GM19372 (cell line): ENCODE data around the gene SYT1.
A peak's percentile ranks its signal among the peaks of the same experiment; 100 is the strongest.
"Not testable (repeated sequence)": the region's sequence is repeated elsewhere in the genome, so short reads cannot be mapped to it uniquely, and the experiment has no call there.

Experiments
- ATAC-seq: cut with Tn5 transposase; IDR thresholded peaks from one replicate; pipeline ENCODE4 v1.9.1; 2021; ENCODE audit warnings: mild to moderate bottlenecking, low read depth, moderate library complexity; ENCODE audit not compliant: unreplicated experiment

Gene SYT1

GRCh38 chr12:79194595-79194994, 330.0 kb downstream of the SYT1 start:
- ATAC-seq: no peak

GRCh38 chr12:79199166-79199565, 334.6 kb downstream of the SYT1 start:
- no peak for ATAC-seq

GRCh38 chr12:79200176-79200575, 335.6 kb downstream of the SYT1 start:
- ATAC-seq: no peak

- no peak for ATAC-seq
Measured at GRCh38 chr12:79203058-79203647, 338.6 kb downstream of the SYT1 start.

DNA sequence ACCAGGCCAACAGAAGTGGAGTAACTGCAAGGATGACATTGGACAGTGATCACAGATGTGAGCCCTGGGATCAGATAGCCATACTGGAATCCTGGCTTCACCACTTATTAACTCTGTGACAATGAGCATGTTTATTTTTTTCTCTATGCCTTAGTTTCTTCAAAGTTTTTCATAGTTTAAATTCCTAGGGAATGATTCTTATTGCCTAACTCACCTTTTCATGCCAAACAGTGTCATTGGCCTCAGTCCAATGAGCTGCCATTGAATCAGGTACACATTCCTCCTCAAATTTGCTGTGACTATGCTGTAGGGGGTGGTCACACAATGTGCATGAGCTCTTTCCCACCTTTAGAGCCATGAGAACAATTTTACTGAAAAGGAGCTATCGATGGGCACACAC, 342.3 kb downstream of the SYT1 start:
- ATAC-seq: no peak

- ATAC-seq: not testable (repeated sequence)
Measured at GRCh38 chr12:79210403-79210802, 345.8 kb downstream of the SYT1 start.

GRCh38 chr12:79217306-79217705, 352.7 kb downstream of the SYT1 start:
- ATAC-seq: no peak

DNA sequence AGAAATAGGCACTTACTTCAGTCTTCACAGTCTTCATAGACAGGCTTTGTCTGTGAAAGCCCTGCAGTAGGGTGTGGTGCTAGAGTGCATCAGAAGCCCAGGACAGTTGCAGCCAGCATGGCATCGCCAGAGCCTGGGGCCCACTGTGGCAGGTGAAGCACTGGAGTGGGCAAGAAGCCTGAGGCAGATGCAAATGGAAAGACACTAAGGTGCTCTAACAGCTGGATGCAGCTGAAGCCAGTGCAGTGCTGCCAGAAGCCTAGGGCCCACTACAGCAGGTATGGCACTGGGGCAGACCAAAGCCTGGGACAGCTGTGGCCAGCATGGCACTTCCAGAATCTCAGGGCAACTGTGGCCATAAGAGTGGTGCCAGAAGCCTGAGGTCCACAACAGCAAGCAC, 358.6 kb downstream of the SYT1 start:
- no peak for ATAC-seq

GRCh38 chr12:79223761-79224160, 359.2 kb downstream of the SYT1 start:
- no peak for ATAC-seq

GRCh38 chr12:79227091-79227490, 362.5 kb downstream of the SYT1 start:
- ATAC-seq: no peak

GRCh38 chr12:79227646-79228045, 363.1 kb downstream of the SYT1 start:
- no peak for ATAC-seq

DNA sequence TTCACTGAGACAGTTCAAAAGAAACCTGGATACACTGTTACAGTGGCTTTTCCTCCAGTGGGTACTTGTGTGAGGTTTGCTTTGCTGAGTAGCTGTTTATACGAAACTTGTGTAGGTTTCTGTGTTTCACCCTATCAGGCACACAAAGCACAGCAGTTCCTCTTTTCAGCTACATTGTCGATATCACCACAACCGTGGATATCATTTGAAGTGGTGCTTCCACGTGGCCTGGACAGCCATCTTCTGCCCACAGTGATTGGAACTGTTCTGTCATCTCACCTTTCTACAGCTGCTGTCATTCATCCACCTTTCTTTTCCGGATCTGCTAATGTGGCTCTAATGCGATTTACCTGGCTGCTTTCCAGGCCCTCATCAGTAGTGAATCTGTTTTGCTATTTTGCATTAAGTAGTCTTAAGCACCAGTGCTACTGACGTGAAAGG, 368.8 kb downstream of the SYT1 start:
- peak; percentile 84 for ATAC-seq

- ATAC-seq: no peak
Measured at GRCh38 chr12:79236920-79237319, 372.3 kb downstream of the SYT1 start.

DNA sequence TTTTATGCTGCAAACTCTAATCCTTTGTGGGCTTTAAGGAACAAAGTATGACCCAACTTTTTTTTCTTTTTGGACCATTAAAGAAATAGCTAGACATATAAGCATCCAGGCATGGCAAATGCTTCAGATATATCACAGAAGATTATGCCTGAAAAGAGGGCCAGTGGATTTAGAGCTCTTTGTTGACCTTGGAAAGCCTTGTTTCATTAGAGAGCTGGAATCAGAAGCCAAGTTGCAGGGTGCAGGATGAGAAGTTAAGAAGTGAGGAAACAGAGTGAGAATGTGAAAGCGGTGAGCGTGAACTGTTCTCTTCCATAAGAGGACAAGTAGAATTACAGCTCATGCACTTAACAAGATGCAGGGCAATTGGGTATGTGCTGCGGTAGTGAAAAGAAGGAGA, 373.7 kb downstream of the SYT1 start:
- ATAC-seq: no peak

GRCh38 chr12:79247494-79247893, 382.9 kb downstream of the SYT1 start:
- ATAC-seq: no peak

- no peak for ATAC-seq
Measured at GRCh38 chr12:79250186-79250585, 385.6 kb downstream of the SYT1 start.

DNA sequence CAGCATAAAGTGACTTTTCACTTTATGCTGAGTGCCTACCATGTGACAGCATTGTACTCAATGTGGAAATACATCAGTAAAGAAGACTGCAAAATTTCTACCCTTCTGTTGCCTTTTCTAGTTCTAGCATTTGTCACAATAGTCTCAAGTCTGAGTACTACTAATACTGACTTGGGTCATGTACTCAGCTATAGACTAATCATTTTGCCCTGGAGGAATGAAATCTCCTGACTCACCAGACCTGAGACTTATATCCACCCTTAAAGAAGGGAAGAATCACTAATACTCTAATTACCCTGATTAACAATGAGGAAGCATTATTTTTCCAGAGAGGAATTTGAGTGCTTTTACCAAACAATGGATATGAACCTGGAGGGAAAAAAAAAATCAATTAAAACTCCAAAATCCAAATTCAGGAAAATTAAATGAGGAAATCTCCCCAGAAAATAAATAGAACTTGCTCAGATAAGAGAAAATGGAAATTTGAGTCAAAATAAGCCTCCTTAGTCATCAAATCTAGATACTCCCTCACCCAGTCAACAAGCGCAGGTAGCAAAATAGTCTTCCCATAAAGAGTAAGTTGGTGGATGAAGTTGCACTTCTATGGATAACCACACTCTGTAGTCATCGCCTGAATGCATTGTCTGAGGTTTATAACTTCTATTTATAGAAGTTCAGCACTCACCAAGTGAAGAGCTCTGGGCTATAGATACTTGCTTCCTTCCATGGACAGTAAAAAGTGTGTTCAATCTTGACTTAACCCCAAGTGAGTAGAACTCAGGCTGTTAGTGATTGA, 386.6 kb downstream of the SYT1 start:
- no peak for ATAC-seq

GRCh38 chr12:79252358-79253075, 387.9 kb downstream of the SYT1 start:
- no peak for ATAC-seq

GRCh38 chr12:79255288-79255687, 390.7 kb downstream of the SYT1 start:
- no peak for ATAC-seq

DNA sequence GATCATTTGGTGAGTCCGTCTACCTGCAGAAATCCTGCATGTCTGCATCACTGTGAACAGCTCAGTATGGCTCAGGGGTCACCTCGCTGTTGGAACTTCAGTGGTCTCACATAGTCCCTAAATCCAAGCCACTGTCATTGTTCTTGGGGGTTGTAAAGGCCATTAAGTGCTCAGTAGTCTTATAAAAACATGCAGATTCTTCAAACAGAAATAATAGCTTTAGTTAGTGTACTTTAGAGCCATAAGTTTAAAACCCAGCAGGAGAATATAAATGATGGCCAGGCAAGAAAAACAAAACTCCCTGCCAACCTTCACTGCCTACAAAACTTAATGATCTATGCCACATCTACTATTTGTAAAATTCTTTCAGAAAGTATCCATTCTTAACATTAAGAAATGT, 396.3 kb downstream of the SYT1 start:
- ATAC-seq: no peak

GRCh38 chr12:79262938-79263337, 398.4 kb downstream of the SYT1 start:
- ATAC-seq: no peak
